Activated CD8-positive, alpha-beta memory T cell treated with anti-CD3 and anti-CD28 coated beads, Interleukin-2, amount 10 ng/mL, durations not matched to agents 7 days and 5 days (primary cell): Measurements from ENCODE around the gene ABCC1. TPM values are rescaled to one million over a fixed set of nuclear protein-coding genes. Genes with fewer than 3 reads are reported as not detected.

Experiments used
- ATAC-seq: fragments of 150-1000 bp; cut with Tn5 transposase; one replicate; pipeline ENCODE4 v1.10.0; 2021; ENCODE audit warnings: moderate library complexity
- CTCF ChIA-PET: fragments of 350-600 bp; sonication (Branson Sonifier 250); formaldehyde crosslinking; loops from one replicate; lab custom pipeline; 2021; ENCODE audit warnings: antibody characterized with exemption; lab: Charles Lee
- DNase-seq: peaks from one replicate; pipeline ENCODE4 v3.0.0-alpha.2; 2020
- H3K27ac Mint-ChIP-seq: one replicate; pipeline ENCODE4 v1.8.0; 2021; ENCODE audit warnings: mild to moderate bottlenecking, mixed read lengths
- H3K27me3 Mint-ChIP-seq: one replicate; pipeline ENCODE4 v1.8.0; 2021; ENCODE audit warnings: mixed read lengths
- H3K36me3 Mint-ChIP-seq: one replicate; pipeline ENCODE4 v1.8.0; 2021; ENCODE audit warnings: mild to moderate bottlenecking, mixed read lengths
- H3K4me1 Mint-ChIP-seq: one replicate; pipeline ENCODE4 v1.8.0; 2021; ENCODE audit warnings: mixed read lengths
- H3K4me3 Mint-ChIP-seq: one replicate; pipeline ENCODE4 v1.8.0; 2021; ENCODE audit warnings: mild to moderate bottlenecking, moderate library complexity, mixed read lengths
- H3K9me3 Mint-ChIP-seq: one replicate; pipeline ENCODE4 v1.8.0; 2022; ENCODE audit warnings: low read depth, mixed read lengths
- total RNA-seq, 2 experiments: library from RNA; stranded (reverse); gene quantifications; one replicate each; pipeline ENCODE4 v1.2.3, GENCODE V29; 2021

The ABCC1 gene
- total RNA-seq, 2 experiments from 2014 or later, result 54.9 to 76.8 TPM

GRCh38 chr16:15966420-15966819 is 17.0 kb downstream of the ABCC1 start:
- no peak for ATAC-seq
- H3K27me3 Mint-ChIP-seq, result no peaks in the 10 kb centered on the region
- peaks cover 28% of the 10 kb centered on the region for H3K4me1 Mint-ChIP-seq
- no peak overlapping the region for H3K4me3 Mint-ChIP-seq
- DNase-seq, result no peak
- CTCF ChIA-PET, result interaction anchor here (1.2 kb wide), 1 partner anchor 10 kb away, joined by 3 read pairs; no protein-coding TSS in a partner anchor
- H3K27ac Mint-ChIP-seq, result no peak overlapping the region
- H3K36me3 Mint-ChIP-seq, result peaks cover 69% of the 10 kb centered on the region
- H3K9me3 Mint-ChIP-seq, result peaks cover 25% of the 10 kb centered on the region

GRCh38 chr16:15966836-15967546 is 17.6 kb downstream of the ABCC1 start:
- peaks cover 22% of the 10 kb centered on the region for H3K4me1 Mint-ChIP-seq
- no peak overlapping the region for H3K4me3 Mint-ChIP-seq
- ATAC-seq (no peak), DNase-seq (no peak)
- no peak overlapping the region for H3K27ac Mint-ChIP-seq
- CTCF ChIA-PET, result interaction anchor here (1.2 kb wide), 1 partner anchor 10 kb away, joined by 3 read pairs; no protein-coding TSS in a partner anchor
- no peaks in the 10 kb centered on the region for H3K27me3 Mint-ChIP-seq
- H3K9me3 Mint-ChIP-seq, result peaks cover 30% of the 10 kb centered on the region
- peaks cover 71% of the 10 kb centered on the region for H3K36me3 Mint-ChIP-seq

GRCh38 chr16:15967655-15968315 is 18.4 kb downstream of the ABCC1 start:
- H3K9me3 Mint-ChIP-seq, result peaks cover 29% of the 10 kb centered on the region
- H3K27ac Mint-ChIP-seq, result no peak overlapping the region
- CTCF ChIA-PET, result no interaction called here
- DNase-seq (no peak), ATAC-seq (no peak)
- H3K4me3 Mint-ChIP-seq, result no peak overlapping the region
- peaks cover 71% of the 10 kb centered on the region for H3K36me3 Mint-ChIP-seq
- H3K4me1 Mint-ChIP-seq, result peaks cover 16% of the 10 kb centered on the region
- H3K27me3 Mint-ChIP-seq, result no peaks in the 10 kb centered on the region

GRCh38 chr16:15970202-15970601 is 20.8 kb downstream of the ABCC1 start:
- Mint-ChIP-seq H3K4me1 (peaks cover 7% of the 10 kb centered on the region), H3K27me3 (no peaks in the 10 kb centered on the region), H3K27ac (peak overlapping the region; percentile 66), H3K9me3 (peaks cover 20% of the 10 kb centered on the region), H3K4me3 (no peak overlapping the region), H3K36me3 (peaks cover 70% of the 10 kb centered on the region)
- no peak for DNase-seq
- CTCF ChIA-PET, result no interaction called here
- ATAC-seq, result no peak

GRCh38 chr16:15970743-15971439 is 21.5 kb downstream of the ABCC1 start:
- Mint-ChIP-seq H3K9me3 (peaks cover 20% of the 10 kb centered on the region), H3K27ac (no peak overlapping the region), H3K36me3 (peaks cover 71% of the 10 kb centered on the region), H3K4me3 (no peak overlapping the region), H3K4me1 (peaks cover 5% of the 10 kb centered on the region), H3K27me3 (no peaks in the 10 kb centered on the region)
- DNase-seq, result no peak
- CTCF ChIA-PET, result no interaction called here
- no peak for ATAC-seq

GRCh38 chr16:15971440-15971815 is 22.0 kb downstream of the ABCC1 start:
- ATAC-seq, result no peak
- DNase-seq, result no peak
- Mint-ChIP-seq H3K4me3 (no peak overlapping the region), H3K9me3 (peaks cover 20% of the 10 kb centered on the region), H3K4me1 (peaks cover 4% of the 10 kb centered on the region), H3K36me3 (peaks cover 75% of the 10 kb centered on the region), H3K27ac (no peak overlapping the region), H3K27me3 (no peaks in the 10 kb centered on the region)
- CTCF ChIA-PET, result no interaction called here

- Mint-ChIP-seq H3K27me3 (no peaks in the 10 kb centered on the region), H3K4me1 (peaks cover 4% of the 10 kb centered on the region), H3K36me3 (peaks cover 79% of the 10 kb centered on the region), H3K9me3 (peaks cover 25% of the 10 kb centered on the region), H3K27ac (no peak overlapping the region), H3K4me3 (no peak overlapping the region)
- DNase-seq (no peak), ATAC-seq (no peak)
- CTCF ChIA-PET, result interaction anchor here (0.7 kb wide), 1 partner anchor 12 kb away, joined by 3 read pairs; no protein-coding TSS in a partner anchor
Measured at GRCh38 chr16:15972046-15972868, 22.8 kb downstream of the ABCC1 start.

- Mint-ChIP-seq H3K36me3 (peaks cover 85% of the 10 kb centered on the region), H3K9me3 (peaks cover 33% of the 10 kb centered on the region), H3K4me1 (peaks cover 8% of the 10 kb centered on the region), H3K27me3 (no peaks in the 10 kb centered on the region), H3K27ac (no peak overlapping the region), H3K4me3 (no peak overlapping the region)
- CTCF ChIA-PET, result interaction anchor here (0.5 kb wide), 1 partner anchor 155 kb away, joined by 3 read pairs; no protein-coding TSS in a partner anchor
- DNase-seq (no peak), ATAC-seq (no peak)
Measured at GRCh38 chr16:15973421-15973820, 24.0 kb downstream of the ABCC1 start.

GRCh38 chr16:15974057-15974456 is 24.6 kb downstream of the ABCC1 start:
- Mint-ChIP-seq H3K4me1 (peaks cover 8% of the 10 kb centered on the region), H3K36me3 (peaks cover 87% of the 10 kb centered on the region), H3K4me3 (no peak overlapping the region), H3K27ac (no peak overlapping the region), H3K27me3 (no peaks in the 10 kb centered on the region), H3K9me3 (peaks cover 36% of the 10 kb centered on the region)
- DNase-seq, result no peak
- CTCF ChIA-PET, result no interaction called here
- ATAC-seq, result no peak

- Mint-ChIP-seq H3K9me3 (peaks cover 42% of the 10 kb centered on the region), H3K27me3 (no peaks in the 10 kb centered on the region), H3K36me3 (peaks cover 90% of the 10 kb centered on the region), H3K27ac (no peak overlapping the region), H3K4me1 (peaks cover 6% of the 10 kb centered on the region), H3K4me3 (no peak overlapping the region)
- DNase-seq (no peak), ATAC-seq (no peak)
- CTCF ChIA-PET, result interaction anchor here (0.5 kb wide), 1 partner anchor 181 kb away, joined by 3 read pairs; no protein-coding TSS in a partner anchor
Measured at GRCh38 chr16:15975172-15975571, 25.8 kb downstream of the ABCC1 start.

- ATAC-seq (no peak), DNase-seq (no peak)
- Mint-ChIP-seq H3K27ac (no peak overlapping the region), H3K27me3 (no peaks in the 10 kb centered on the region), H3K4me3 (no peak overlapping the region), H3K4me1 (peaks cover 4% of the 10 kb centered on the region), H3K9me3 (peaks cover 42% of the 10 kb centered on the region), H3K36me3 (peaks cover 91% of the 10 kb centered on the region)
- CTCF ChIA-PET, result no interaction called here
Measured at GRCh38 chr16:15976225-15976812, 26.9 kb downstream of the ABCC1 start.

GRCh38 chr16:15976929-15977637 is 27.7 kb downstream of the ABCC1 start:
- CTCF ChIA-PET, result no interaction called here
- peaks cover 42% of the 10 kb centered on the region for H3K9me3 Mint-ChIP-seq

More at GRCh38 chr16:15976929-15977637, 27.7 kb downstream of the ABCC1 start:
- ATAC-seq (no peak), DNase-seq (no peak)
- Mint-ChIP-seq H3K36me3 (peaks cover 91% of the 10 kb centered on the region), H3K4me1 (peaks cover 4% of the 10 kb centered on the region), H3K27me3 (no peaks in the 10 kb centered on the region), H3K4me3 (no peak overlapping the region), H3K27ac (no peak overlapping the region)
